HEK293 (cell line): Measurements from ENCODE around the gene MAPRE3.

ENCODE experiments used
- CTCF ChIA-PET: fragments of 350-600 bp; formaldehyde crosslinking; extraction: SDS; loops from one replicate; lab custom pipeline; 2021; ENCODE audit warnings: antibody characterized with exemption; lab: Yijun Ruan, JAX
- POLR2A ChIA-PET: fragments of 300-600 bp; formaldehyde crosslinking; extraction: SDS; loops from one replicate; lab custom pipeline; 2020; ENCODE audit warnings: antibody characterized with exemption, inconsistent platforms; lab: Yijun Ruan, JAX
- H3K27ac ChIP-seq: fragments of 200-500 bp; sonication (Bioruptor generic); 2 replicates; pipeline ENCODE4 v1.5.1; 2014; ENCODE audit warnings: low read depth, low read length, control low read depth, inconsistent platforms; ENCODE audit errors: extremely low read depth
- H3K36me3 ChIP-seq, 2 experiments: fragments of 200-500 bp in 1 of 2; sonication (Bioruptor generic) in 1 of 2; 1 replicate in 1 of 2; 2 replicates in 1 of 2; pipeline ENCODE4 v1.5.1; 2014 to 2017; ENCODE audit warnings: inconsistent platforms in 2 of 2, low read length in 2 of 2; ENCODE audit not compliant: control insufficient read depth in 2 of 2, insufficient read depth in 1 of 2
- H3K4me1 ChIP-seq: fragments of 200-500 bp; sonication (Bioruptor generic); 2 replicates; pipeline ENCODE4 v1.5.1; 2014; ENCODE audit warnings: mild to moderate bottlenecking, low read length, inconsistent platforms; ENCODE audit not compliant: control insufficient read depth, insufficient read depth
- H3K4me3 ChIP-seq: 2 replicates; pipeline ENCODE4 v1.5.1; 2011; ENCODE audit warnings: low read depth, mild to moderate bottlenecking, control low read depth, low read length, moderate library complexity
- H3K9me3 ChIP-seq: fragments of 200-500 bp; sonication (Bioruptor generic); 2 replicates; pipeline ENCODE4 v1.5.1; 2014; ENCODE audit warnings: low read depth, low read length, inconsistent platforms; ENCODE audit not compliant: control insufficient read depth, insufficient read depth
- GLI4 ChIP-seq: fragments of 450-650 bp; formaldehyde crosslinking; IDR thresholded peaks from 2 replicates; pipeline ENCODE4 v1.5.1; 2016; ENCODE audit warnings: missing biosample characterization, missing genetic modification characterization
- OSR2 ChIP-seq: fragments of 450-650 bp; formaldehyde crosslinking; IDR thresholded peaks from 2 replicates; pipeline ENCODE4 v1.5.1; 2016; ENCODE audit warnings: missing biosample characterization, missing genetic modification characterization
- RBAK ChIP-seq: fragments of 450-650 bp; formaldehyde crosslinking; IDR thresholded peaks from 2 replicates; pipeline ENCODE4 v1.5.1; 2016; ENCODE audit warnings: missing biosample characterization, missing genetic modification characterization
- ZBTB17 ChIP-seq: fragments of 450-650 bp; formaldehyde crosslinking; IDR thresholded peaks from 2 replicates; pipeline ENCODE4 v1.5.1; 2016; ENCODE audit warnings: missing biosample characterization, missing genetic modification characterization
- ZBTB21 ChIP-seq: fragments of 450-650 bp; formaldehyde crosslinking; IDR thresholded peaks from 2 replicates; pipeline ENCODE4 v1.5.1; 2017; ENCODE audit warnings: missing biosample characterization, missing genetic modification characterization
- ZEB2 ChIP-seq: fragments of 450-650 bp; formaldehyde crosslinking; IDR thresholded peaks from 2 replicates; pipeline ENCODE4 v1.5.1; 2016; ENCODE audit warnings: missing biosample characterization, missing genetic modification characterization
- ZFP69B ChIP-seq: fragments of 450-650 bp; formaldehyde crosslinking; IDR thresholded peaks from 2 replicates; pipeline ENCODE4 v1.5.1; 2016; ENCODE audit warnings: missing biosample characterization, missing genetic modification characterization
- ZNF175 ChIP-seq: fragments of 450-650 bp; formaldehyde crosslinking; IDR thresholded peaks from 2 replicates; pipeline ENCODE4 v1.5.1; 2016; ENCODE audit warnings: missing biosample characterization, missing genetic modification characterization
- ZNF2 ChIP-seq: fragments of 450-650 bp; formaldehyde crosslinking; IDR thresholded peaks from 2 replicates; pipeline ENCODE4 v1.5.1; 2016; ENCODE audit warnings: missing biosample characterization, missing genetic modification characterization
- ZNF202 ChIP-seq: fragments of 450-650 bp; formaldehyde crosslinking; IDR thresholded peaks from 2 replicates; pipeline ENCODE4 v1.5.1; 2016; ENCODE audit warnings: missing biosample characterization, missing genetic modification characterization, borderline replicate concordance
- ZNF398 ChIP-seq: fragments of 450-650 bp; formaldehyde crosslinking; IDR thresholded peaks from 2 replicates; pipeline ENCODE4 v1.5.1; 2017; ENCODE audit warnings: missing biosample characterization, missing genetic modification characterization
- ZNF416 ChIP-seq: fragments of 450-650 bp; formaldehyde crosslinking; IDR thresholded peaks from 2 replicates; pipeline ENCODE4 v1.5.1; 2016; ENCODE audit warnings: missing biosample characterization, missing genetic modification characterization
- ZNF433 ChIP-seq: fragments of 450-650 bp; formaldehyde crosslinking; IDR thresholded peaks from 2 replicates; pipeline ENCODE4 v1.5.1; 2016; ENCODE audit warnings: missing biosample characterization, missing genetic modification characterization, low read depth
- ZNF501 ChIP-seq: fragments of 450-650 bp; formaldehyde crosslinking; IDR thresholded peaks from 2 replicates; pipeline ENCODE4 v1.5.1; 2016; ENCODE audit warnings: missing biosample characterization, missing genetic modification characterization
- ZNF600 ChIP-seq: fragments of 450-650 bp; formaldehyde crosslinking; IDR thresholded peaks from 2 replicates; pipeline ENCODE4 v1.5.1; 2016; ENCODE audit warnings: missing biosample characterization, missing genetic modification characterization
- ZNF623 ChIP-seq: fragments of 450-650 bp; formaldehyde crosslinking; IDR thresholded peaks from 2 replicates; pipeline ENCODE4 v1.5.1; 2016; ENCODE audit warnings: missing biosample characterization, missing genetic modification characterization
- ZNF658 ChIP-seq: fragments of 450-650 bp; formaldehyde crosslinking; IDR thresholded peaks from 2 replicates; pipeline ENCODE4; 2016; ENCODE audit warnings: missing biosample characterization, missing genetic modification characterization
- ZSCAN16 ChIP-seq: fragments of 450-650 bp; formaldehyde crosslinking; IDR thresholded peaks from 2 replicates; pipeline ENCODE4 v1.5.1; 2016; ENCODE audit warnings: missing biosample characterization, missing genetic modification characterization
- TF ChIP-seq, protein P1 (sequence below): fragments of 450-650 bp; formaldehyde crosslinking; IDR thresholded peaks from 2 replicates; pipeline ENCODE4 v1.5.1; 2016; ENCODE audit warnings: missing biosample characterization, missing genetic modification characterization
- TF ChIP-seq, protein P2 (sequence below): fragments of 450-650 bp; IDR thresholded peaks from 2 replicates; pipeline ENCODE4 v1.5.1; 2018; ENCODE audit warnings: missing biosample characterization, missing genetic modification characterization

MAPRE3 gene

GRCh38 chr2:26975102-26975501 is 4.7 kb downstream of the MAPRE3 start (continued):
- TF ChIP-seq, protein P1, sequence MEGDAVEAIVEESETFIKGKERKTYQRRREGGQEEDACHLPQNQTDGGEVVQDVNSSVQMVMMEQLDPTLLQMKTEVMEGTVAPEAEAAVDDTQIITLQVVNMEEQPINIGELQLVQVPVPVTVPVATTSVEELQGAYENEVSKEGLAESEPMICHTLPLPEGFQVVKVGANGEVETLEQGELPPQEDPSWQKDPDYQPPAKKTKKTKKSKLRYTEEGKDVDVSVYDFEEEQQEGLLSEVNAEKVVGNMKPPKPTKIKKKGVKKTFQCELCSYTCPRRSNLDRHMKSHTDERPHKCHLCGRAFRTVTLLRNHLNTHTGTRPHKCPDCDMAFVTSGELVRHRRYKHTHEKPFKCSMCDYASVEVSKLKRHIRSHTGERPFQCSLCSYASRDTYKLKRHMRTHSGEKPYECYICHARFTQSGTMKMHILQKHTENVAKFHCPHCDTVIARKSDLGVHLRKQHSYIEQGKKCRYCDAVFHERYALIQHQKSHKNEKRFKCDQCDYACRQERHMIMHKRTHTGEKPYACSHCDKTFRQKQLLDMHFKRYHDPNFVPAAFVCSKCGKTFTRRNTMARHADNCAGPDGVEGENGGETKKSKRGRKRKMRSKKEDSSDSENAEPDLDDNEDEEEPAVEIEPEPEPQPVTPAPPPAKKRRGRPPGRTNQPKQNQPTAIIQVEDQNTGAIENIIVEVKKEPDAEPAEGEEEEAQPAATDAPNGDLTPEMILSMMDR (tag by site-specific recombination), result no peak
- no peak for TF ChIP-seq ZBTB17
- TF ChIP-seq ZNF175 (tag by site-specific recombination), result no peak
- TF ChIP-seq ZNF416 (tag by site-specific recombination), result no peak
- no peak for TF ChIP-seq ZNF2 (tag by site-specific recombination)

GRCh38 chr2:26975656-26976055 is 5.2 kb downstream of the MAPRE3 start:
- CTCF ChIA-PET, result interaction anchor here (0.7 to 2.2 kb wide), 9 partner anchors 11 to 328 kb away, joined by 3 to 18 read pairs (median 4); no protein-coding TSS in a partner anchor
- POLR2A ChIA-PET, result no interaction called here
- Histone ChIP-seq H3K27ac (no peak overlapping the region), H3K4me3 (no peak overlapping the region), H3K9me3 (no peaks in the 10 kb centered on the region), H3K4me1 (peaks cover 13% of the 10 kb centered on the region), H3K36me3 (no peaks in the 10 kb centered on the region)
- TF ChIP-seq ZSCAN16 (tag by site-specific recombination), result no peak
- TF ChIP-seq ZNF501, result no peak
- TF ChIP-seq ZNF658, result no peak
- no peak for TF ChIP-seq ZNF398 (tag by site-specific recombination)
- TF ChIP-seq, protein P2, sequence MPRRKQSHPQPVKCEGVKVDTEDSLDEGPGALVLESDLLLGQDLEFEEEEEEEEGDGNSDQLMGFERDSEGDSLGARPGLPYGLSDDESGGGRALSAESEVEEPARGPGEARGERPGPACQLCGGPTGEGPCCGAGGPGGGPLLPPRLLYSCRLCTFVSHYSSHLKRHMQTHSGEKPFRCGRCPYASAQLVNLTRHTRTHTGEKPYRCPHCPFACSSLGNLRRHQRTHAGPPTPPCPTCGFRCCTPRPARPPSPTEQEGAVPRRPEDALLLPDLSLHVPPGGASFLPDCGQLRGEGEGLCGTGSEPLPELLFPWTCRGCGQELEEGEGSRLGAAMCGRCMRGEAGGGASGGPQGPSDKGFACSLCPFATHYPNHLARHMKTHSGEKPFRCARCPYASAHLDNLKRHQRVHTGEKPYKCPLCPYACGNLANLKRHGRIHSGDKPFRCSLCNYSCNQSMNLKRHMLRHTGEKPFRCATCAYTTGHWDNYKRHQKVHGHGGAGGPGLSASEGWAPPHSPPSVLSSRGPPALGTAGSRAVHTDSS, result no peak
- no peak for TF ChIP-seq ZEB2 (tag by site-specific recombination)

DNA sequence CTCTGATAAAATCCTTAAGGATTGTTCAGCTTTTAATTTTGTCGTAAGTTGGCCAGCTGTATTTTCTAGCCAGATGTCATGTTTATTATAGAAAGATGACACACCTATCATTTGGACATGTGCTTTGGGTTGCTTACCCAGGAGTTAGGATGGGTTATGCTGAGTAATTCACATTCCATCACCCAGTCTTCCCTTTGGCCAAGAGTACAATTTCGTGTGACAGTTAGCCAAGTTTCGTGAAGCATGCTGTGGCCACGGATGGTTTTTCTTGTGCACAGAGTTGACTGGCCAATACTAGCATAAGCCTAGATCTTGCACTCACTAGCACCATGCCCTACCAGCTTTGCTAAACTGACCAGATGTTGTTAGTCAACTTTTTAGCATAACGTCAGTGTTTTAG is 5.8 kb downstream of the MAPRE3 start:
- POLR2A ChIA-PET, result no interaction called here
- Histone ChIP-seq H3K27ac (no peak overlapping the region), H3K4me3 (no peak overlapping the region), H3K4me1 (peaks cover 13% of the 10 kb centered on the region), H3K9me3 (no peaks in the 10 kb centered on the region), H3K36me3 (no peaks in the 10 kb centered on the region)
- CTCF ChIA-PET, result interaction anchor here (0.7 to 2.2 kb wide), 7 partner anchors 10 to 327 kb away, joined by 3 to 18 read pairs (median 4); no protein-coding TSS in a partner anchor
- TF ChIP-seq ZNF623 (tag by site-specific recombination), result no peak
- 0 out of 2 replicates have a peak, but pooled peaks have one; percentile 38 for TF ChIP-seq ZNF600 (tag by site-specific recombination)
- TF ChIP-seq ZNF202, result no peak
- TF ChIP-seq ZNF433 (tag by site-specific recombination), result no peak
- TF ChIP-seq RBAK, result no peak
- no peak for TF ChIP-seq ZFP69B
- TF ChIP-seq ZBTB21 (tag by site-specific recombination), result no peak
- no peak for TF ChIP-seq GLI4
- no peak for TF ChIP-seq OSR2 (tag by site-specific recombination)
